Mucosa of stomach (tissue), 1 donor: ENCODE measurements around the gene AUH.

Source experiments
- H3K27me3 ChIP-seq: one replicate; pipeline ENCODE4 v1.7.0; 2013; ENCODE audit warnings: mild to moderate bottlenecking, low read length; ENCODE audit not compliant: control insufficient read depth, insufficient read depth
- H3K36me3 ChIP-seq: one replicate; pipeline ENCODE4 v1.7.0; 2013; ENCODE audit warnings: low read length; ENCODE audit not compliant: control insufficient read depth, insufficient read depth
- H3K4me1 ChIP-seq: one replicate; pipeline ENCODE4 v1.7.0; 2013; ENCODE audit warnings: mild to moderate bottlenecking, low read length; ENCODE audit not compliant: control insufficient read depth, insufficient read depth
- H3K4me3 ChIP-seq: one replicate; pipeline ENCODE4 v1.7.0; 2013; ENCODE audit warnings: low read length
- H3K9ac ChIP-seq: one replicate; pipeline ENCODE4 v1.7.0; 2013; ENCODE audit warnings: mild to moderate bottlenecking, low read length, moderate library complexity
- H3K9me3 ChIP-seq: one replicate; pipeline ENCODE4 v1.7.0; 2013; ENCODE audit warnings: mild to moderate bottlenecking, low read length, moderate library complexity; ENCODE audit not compliant: control insufficient read depth
- donor health status: Pancreatic carcinoma.

AUH gene

DNA sequence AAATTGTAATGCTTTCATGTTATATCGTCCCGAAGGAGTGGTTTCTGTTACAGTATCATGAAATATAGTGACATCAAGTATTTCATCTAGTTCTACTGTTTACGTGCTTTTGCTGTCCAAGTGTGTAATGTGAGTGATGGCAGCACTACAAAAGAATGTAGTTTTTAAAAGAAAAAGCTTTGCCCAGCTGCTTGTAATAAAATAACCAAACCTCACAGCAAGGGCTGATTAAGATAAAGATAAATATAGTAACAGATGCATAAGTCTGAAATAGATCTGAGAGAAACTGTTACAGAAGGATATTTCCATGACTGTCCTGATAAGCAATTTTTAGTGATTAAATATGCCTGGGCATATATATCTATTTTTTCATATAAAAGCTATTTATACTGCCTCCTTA lies 106.4 kb downstream of the AUH start:
- Histone ChIP-seq H3K27me3 (no peaks in the 10 kb centered on the region), H3K4me3 (no peak overlapping the region)

DNA sequence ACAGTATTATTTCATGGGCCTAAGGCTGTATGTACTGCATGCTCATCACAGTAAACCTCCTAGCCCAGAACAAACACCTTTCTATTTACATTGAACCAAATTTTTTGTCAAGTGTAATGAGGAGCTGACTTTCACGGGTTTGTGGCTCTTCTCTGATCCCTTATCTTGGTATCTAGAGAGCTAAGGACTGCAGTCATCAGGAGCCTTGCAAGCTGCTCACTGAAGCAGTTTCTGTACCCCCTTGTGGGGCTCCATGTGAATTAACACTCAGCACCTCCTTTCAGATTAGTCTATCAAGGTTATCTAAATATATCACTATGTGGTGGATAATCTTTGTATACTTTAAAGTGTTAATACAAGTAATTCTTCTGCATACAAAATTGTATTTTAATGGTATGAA lies 108.2 kb downstream of the AUH start:
- Histone ChIP-seq H3K4me3 (no peak overlapping the region), H3K9ac (no peak overlapping the region), H3K4me1 (no peaks in the 10 kb centered on the region), H3K9me3 (no peaks in the 10 kb centered on the region), H3K27me3 (no peaks in the 10 kb centered on the region), H3K36me3 (no peaks in the 10 kb centered on the region)

More for the DNA sequence above, 106.4 kb downstream of the AUH start:
- Histone ChIP-seq H3K36me3 (no peaks in the 10 kb centered on the region), H3K9ac (no peak overlapping the region), H3K4me1 (no peaks in the 10 kb centered on the region), H3K9me3 (no peaks in the 10 kb centered on the region)

DNA sequence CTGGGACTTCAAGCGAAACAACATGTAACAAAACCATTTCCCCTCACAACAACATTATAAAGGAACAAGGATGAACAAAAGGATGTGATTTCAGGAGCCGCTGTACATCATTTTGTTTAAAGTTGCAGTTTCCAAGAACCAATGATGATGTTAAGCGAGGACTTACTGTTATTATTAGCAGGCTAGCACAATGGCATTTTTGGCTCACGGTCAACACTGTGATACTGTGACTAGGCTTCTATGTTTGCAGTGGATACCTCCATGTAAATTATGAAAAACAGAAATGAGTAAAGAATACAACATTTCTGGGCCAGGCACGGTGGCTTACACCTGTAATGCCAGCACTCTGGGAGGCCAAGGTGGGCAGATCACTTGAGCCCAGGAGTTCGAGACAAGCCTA lies 113.0 kb downstream of the AUH start:
- Histone ChIP-seq H3K36me3 (no peaks in the 10 kb centered on the region), H3K9ac (no peak overlapping the region), H3K4me3 (no peak overlapping the region), H3K4me1 (peaks cover 20% of the 10 kb centered on the region), H3K9me3 (no peaks in the 10 kb centered on the region), H3K27me3 (no peaks in the 10 kb centered on the region)

DNA sequence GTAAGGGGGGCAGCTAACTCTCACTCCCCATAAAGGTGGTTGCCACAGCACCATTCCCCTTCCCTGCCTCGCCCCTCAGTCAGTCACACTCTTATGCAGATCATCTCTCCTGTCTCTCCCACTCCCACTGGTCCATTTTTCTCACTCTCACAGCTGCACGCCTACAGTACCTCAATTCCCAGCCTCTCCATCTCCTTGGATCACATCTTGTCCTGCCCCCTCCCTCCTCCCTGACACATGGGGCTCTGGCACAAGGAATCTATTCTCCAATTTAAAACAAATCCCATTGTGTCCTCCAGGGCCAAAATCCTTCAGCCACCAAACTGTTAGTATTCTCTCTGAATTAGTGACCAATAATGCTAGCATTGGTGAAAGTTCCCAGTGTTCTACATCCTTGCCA lies 114.4 kb downstream of the AUH start:
- no peak overlapping the region for H3K9ac ChIP-seq
- H3K27me3 ChIP-seq = no peaks in the 10 kb centered on the region
- H3K4me3 ChIP-seq = no peak overlapping the region
- peaks cover 20% of the 10 kb centered on the region for H3K4me1 ChIP-seq
- no peaks in the 10 kb centered on the region for H3K9me3 ChIP-seq
- no peaks in the 10 kb centered on the region for H3K36me3 ChIP-seq

DNA sequence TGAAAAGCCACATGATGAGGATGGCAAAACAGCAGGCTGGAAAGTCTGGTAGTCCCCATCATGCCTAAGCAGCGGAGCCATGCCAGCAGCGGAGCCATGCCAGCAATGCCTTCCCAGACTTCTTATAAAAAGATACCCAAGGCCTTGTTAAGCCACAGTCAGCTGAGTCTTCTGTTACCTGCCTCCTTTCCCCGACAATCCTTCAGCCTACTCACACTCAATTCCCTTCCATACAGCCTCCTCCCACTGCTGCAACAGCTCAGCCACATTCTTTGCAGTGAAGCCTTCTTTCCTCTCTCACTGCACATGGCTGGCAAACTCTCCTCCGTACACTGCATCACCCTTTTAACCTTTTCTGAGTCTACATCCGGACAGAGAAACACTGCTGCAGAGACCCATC lies 114.9 kb downstream of the AUH start:
- Histone ChIP-seq H3K27me3 (no peaks in the 10 kb centered on the region), H3K9me3 (no peaks in the 10 kb centered on the region), H3K4me1 (peaks cover 20% of the 10 kb centered on the region), H3K4me3 (no peak overlapping the region), H3K9ac (no peak overlapping the region), H3K36me3 (no peaks in the 10 kb centered on the region)

DNA sequence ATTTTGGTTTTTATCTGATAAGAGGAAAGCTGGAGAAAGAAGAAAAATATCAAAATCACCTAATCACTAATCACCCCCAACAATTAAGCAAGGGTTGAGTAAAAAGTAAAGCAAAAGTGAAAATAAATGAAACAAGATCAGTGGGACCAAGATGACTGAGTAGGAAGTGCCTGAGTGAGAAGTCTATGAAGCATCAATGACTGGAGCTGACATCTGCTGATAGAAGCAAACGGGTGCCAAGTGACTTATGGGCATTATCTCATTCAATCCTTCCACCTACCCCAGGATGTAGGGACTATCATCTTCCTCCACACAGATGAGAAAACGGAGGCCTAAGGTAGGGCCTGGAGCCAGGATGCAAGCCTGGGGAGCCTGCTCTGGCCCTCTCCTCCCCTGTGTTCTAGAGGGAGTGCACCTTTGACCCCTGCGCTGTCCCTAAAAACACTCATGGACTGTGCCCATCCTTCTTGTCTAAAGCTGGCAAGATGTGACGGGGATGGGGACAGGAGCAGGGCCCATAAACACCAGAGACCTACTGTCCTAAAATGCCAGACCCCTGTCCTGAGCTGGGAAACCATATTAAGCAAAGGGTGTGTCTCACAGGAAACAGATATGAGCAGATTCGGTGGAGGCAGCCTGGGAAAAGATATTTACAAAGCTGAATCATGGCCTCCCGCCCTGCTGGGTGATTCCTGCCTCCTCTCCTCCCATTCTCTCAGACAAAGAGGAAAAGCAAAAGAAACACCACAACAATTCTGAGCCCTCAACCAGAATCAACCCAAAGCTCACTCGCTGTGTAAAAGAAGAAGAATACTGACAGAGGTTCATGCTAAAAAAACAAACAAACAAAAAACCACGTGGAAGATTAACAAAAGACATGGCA lies 116.0 kb downstream of the AUH start:
- no peak overlapping the region for H3K4me3 ChIP-seq
- no peaks in the 10 kb centered on the region for H3K36me3 ChIP-seq
- no peaks in the 10 kb centered on the region for H3K27me3 ChIP-seq
- no peak overlapping the region for H3K9ac ChIP-seq
- peaks cover 20% of the 10 kb centered on the region for H3K4me1 ChIP-seq
- no peaks in the 10 kb centered on the region for H3K9me3 ChIP-seq

DNA sequence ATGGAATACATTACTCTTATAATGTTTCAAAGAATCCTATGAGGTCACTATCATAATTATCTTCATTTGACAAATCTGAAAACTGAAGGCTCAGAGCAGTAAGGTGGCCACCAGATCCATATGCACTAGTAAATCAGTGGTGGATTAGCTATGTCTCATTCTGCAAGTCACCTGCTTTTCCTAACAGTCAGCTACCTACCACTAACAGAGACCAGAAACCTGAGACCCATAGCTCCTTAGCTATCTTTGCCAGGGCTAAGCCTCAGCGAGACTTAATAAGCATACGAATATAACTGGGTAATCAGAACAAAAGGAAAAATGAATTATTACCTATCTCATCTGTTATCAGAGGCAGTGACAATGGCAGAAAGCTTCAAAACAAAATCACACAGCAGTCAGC lies 118.7 kb downstream of the AUH start:
- Histone ChIP-seq H3K4me3 (no peak overlapping the region), H3K36me3 (no peaks in the 10 kb centered on the region), H3K9me3 (no peaks in the 10 kb centered on the region), H3K9ac (no peak overlapping the region), H3K27me3 (no peaks in the 10 kb centered on the region), H3K4me1 (peaks cover 20% of the 10 kb centered on the region)

DNA sequence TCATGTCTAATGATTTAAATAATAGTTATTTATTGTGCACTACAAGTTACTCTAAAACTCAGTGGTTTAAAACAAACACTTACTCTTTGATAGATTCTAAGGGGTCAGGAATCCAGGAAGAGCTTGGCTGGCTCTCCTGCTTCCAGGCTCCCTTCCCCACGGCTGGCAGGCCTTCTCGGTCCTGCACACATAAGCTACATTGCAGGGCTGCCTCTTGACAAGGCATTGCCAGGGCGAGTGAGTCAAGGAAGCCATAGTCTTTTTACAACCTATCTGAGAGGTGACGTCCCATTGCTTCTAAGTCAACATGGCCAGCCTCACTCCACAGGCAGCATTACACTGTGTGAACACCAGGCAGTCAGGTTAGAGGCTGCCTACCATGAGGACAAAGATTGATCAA lies 119.8 kb downstream of the AUH start:
- no peaks in the 10 kb centered on the region for H3K9me3 ChIP-seq
- peaks cover 15% of the 10 kb centered on the region for H3K4me1 ChIP-seq
- no peak overlapping the region for H3K9ac ChIP-seq
- H3K36me3 ChIP-seq = no peaks in the 10 kb centered on the region
- H3K27me3 ChIP-seq = no peaks in the 10 kb centered on the region
- no peak overlapping the region for H3K4me3 ChIP-seq

DNA sequence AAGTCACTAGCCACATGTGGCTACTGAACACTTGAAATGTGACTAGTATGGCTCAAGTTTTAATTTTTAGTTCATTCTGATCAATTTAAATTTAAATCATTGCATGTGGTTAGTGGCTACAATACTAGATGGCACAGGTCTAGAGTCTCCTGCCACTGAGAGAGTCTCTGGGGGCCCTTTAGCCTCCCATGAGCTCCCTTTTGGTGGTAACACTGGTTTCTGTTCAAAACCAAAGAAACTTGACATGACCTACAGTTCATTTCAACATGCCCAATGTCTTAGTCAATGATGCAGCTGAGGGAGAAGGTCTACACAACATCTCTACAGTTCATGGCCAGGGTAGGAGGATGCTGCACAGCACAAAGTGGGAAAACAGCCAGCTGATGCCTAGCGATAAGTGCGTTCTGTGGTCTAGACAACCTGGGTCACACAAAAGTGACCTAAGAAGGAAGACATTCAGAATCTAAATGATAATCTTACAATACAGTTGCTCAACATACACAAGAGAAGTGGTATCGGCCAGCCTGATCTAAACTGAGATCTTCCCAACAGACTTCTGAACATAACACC lies 121.0 kb downstream of the AUH start:
- Histone ChIP-seq H3K9ac (no peak overlapping the region), H3K27me3 (no peaks in the 10 kb centered on the region)

DNA sequence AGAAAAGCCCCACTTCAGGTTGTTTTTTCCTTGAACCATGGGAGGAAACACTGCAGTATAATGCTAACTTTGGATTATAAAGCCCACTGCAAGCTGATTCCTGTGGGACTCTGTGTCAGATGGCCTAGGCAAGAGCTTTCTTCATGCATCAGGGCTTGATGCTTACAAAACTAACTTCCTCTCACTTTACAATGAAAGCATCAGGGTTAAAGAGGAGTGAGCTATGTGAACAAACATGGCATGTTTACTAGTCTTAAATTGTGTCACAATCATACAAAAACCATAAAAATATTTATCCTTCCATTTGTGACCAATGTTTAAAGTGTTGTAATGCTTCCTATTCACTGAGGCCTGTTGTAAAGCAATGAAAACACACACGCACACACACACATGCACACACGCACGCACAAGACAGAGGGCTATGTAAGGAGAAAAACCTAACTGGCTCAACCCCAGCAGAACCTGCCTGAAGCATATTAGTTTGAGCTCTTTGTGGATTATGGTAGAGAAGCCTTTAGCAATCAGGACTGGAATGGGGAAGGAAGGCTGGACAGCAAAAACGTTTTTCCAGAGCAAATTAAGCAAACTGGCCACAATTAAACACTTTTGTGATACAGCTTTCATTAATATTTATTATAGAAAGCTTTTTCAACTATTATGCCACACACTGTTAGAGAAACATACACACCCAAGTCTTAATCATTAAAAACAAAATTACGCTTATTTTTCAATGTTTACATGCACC lies 122.2 kb downstream of the AUH start:
- H3K9me3 ChIP-seq = no peaks in the 10 kb centered on the region
- no peak overlapping the region for H3K9ac ChIP-seq
- H3K36me3 ChIP-seq = no peaks in the 10 kb centered on the region
- no peaks in the 10 kb centered on the region for H3K4me1 ChIP-seq
- H3K4me3 ChIP-seq = no peak overlapping the region
- H3K27me3 ChIP-seq = no peaks in the 10 kb centered on the region

More for the DNA sequence above, 121.0 kb downstream of the AUH start:
- H3K4me1 ChIP-seq = peaks cover 4% of the 10 kb centered on the region
- H3K9me3 ChIP-seq = no peaks in the 10 kb centered on the region
- no peaks in the 10 kb centered on the region for H3K36me3 ChIP-seq
- H3K4me3 ChIP-seq = no peak overlapping the region

DNA sequence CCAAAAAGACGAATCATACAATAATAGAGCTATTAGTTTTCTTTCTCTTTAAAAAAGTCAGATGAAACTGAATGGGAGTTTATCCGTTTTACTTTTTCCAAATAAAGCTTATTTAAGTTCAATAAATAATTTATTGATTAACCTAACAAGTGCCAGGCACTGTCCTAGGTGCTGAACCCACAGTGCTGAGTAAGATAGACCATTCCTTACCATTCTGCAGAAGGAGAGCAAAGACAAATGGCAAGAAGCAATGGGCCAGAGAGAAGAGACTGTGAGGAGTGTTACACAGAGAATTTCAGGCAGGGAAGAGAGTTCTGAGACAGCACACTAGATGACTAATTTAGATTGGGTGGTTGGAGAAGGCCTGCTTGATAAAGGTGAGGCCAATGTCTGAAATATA lies 127.2 kb downstream of the AUH start:
- Histone ChIP-seq H3K36me3 (no peaks in the 10 kb centered on the region), H3K4me1 (no peaks in the 10 kb centered on the region), H3K27me3 (no peaks in the 10 kb centered on the region), H3K9me3 (no peaks in the 10 kb centered on the region), H3K9ac (no peak overlapping the region), H3K4me3 (no peak overlapping the region)

DNA sequence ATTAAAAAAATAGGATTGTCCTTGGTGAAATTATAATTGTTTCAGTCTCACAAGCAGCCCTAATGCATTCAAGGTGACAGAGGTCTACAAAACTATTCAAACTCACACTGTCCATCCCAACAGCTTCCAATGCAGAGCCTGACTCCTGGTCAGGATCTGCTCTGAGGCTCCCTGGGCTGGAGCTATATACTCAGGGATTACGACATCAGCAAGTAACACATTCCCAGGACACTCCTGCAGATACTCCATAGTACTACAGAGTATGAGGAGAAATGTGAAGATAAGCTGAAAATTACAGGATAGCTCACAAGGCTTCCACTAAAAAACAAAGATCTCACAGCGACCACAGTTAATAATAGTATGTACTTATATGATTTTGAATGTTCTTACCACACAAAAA lies 130.1 kb downstream of the AUH start:
- Histone ChIP-seq H3K36me3 (no peaks in the 10 kb centered on the region), H3K9ac (no peak overlapping the region), H3K27me3 (no peaks in the 10 kb centered on the region), H3K4me3 (no peak overlapping the region), H3K4me1 (no peaks in the 10 kb centered on the region), H3K9me3 (no peaks in the 10 kb centered on the region)
